Transverse colon (tissue), 4 donors: ENCODE measurements around the gene PCDH17. TPM values are rescaled to one million over a fixed set of nuclear protein-coding genes. Genes with fewer than 3 reads are reported as not detected.

Source experiments
- DNase-seq: peaks from one replicate; pipeline ENCODE4 v3.0.0-alpha.2; 2019
- H3K27ac ChIP-seq, 4 donors: fragments of 200-600 bp; sonication (generic); 2 replicates each; pipeline ENCODE4 v1.5.1; 2016 to 2018; ENCODE audit warnings: inconsistent platforms in 4 of 4
- H3K27me3 ChIP-seq: fragments of 200-600 bp; sonication (generic); 2 replicates; pipeline ENCODE4 v1.5.1; 2017; ENCODE audit warnings: inconsistent platforms
- H3K36me3 ChIP-seq, 4 donors: fragments of 200-600 bp; sonication (generic); 2 replicates each; pipeline ENCODE4 v1.5.1; 2017 to 2019; ENCODE audit warnings: inconsistent platforms in 4 of 4
- H3K4me1 ChIP-seq, 4 donors: fragments of 200-600 bp; sonication (generic); 2 replicates each; pipeline ENCODE4 v1.5.1; 2017 to 2020; ENCODE audit warnings: inconsistent platforms in 4 of 4
- H3K4me3 ChIP-seq, 4 donors: fragments of 200-600 bp; sonication (generic); 1 replicate in 1 of 4; 2 replicates in 3 of 4; pipeline versions ENCODE4 v1.5.1 to v1.6.1; 2017 to 2019; ENCODE audit warnings: inconsistent platforms in 4 of 4
- H3K9me3 ChIP-seq, 2 donors: fragments of 200-600 bp; sonication (generic); 2 replicates each; pipeline ENCODE4 v1.5.1; 2017 to 2019; ENCODE audit warnings: inconsistent platforms in 2 of 2
- EP300 ChIP-seq: sonication (generic); formaldehyde crosslinking; IDR thresholded peaks from one replicate; pipeline ENCODE4 v1.6.1; 2017; ENCODE audit warnings: antibody characterized with exemption, low read depth
- POLR2A ChIP-seq: fragments of 450-650 bp; IDR thresholded peaks from one replicate; pipeline ENCODE4 v1.6.1; 2016; ENCODE audit warnings: antibody characterized with exemption, mild to moderate bottlenecking, moderate library complexity
- POLR2AphosphoS5 ChIP-seq, 3 donors: sonication (generic); formaldehyde crosslinking; IDR thresholded peaks; one replicate each; pipeline ENCODE4 v1.6.1; 2016; ENCODE audit warnings: antibody characterized with exemption in 3 of 3
- WGBS, 2 donors: methylation state at CpG; one replicate each; pipeline ENCODE4 v1.1.5; 2018; ENCODE audit warnings: low coverage in 1 of 2; 5-methylcytosine and 5-hydroxymethylcytosine counted together
- in situ Hi-C, 4 donors: fragments of 200-750 bp; cut with MboI; loops; one replicate each; pipeline versions ENCODE4 v1.15.0 to v1.15.1; 2017; ENCODE audit warnings: low sequenced_read_pairs in 3 of 4, low pct_ligation_motif_present in 1 of 4, low pct_unique_long_range_greater_than_20kb in 1 of 4
- intact Hi-C: fragments of 100-400 bp; cut with DNase I; formaldehyde crosslinking; loops from one replicate; pipeline ENCODE4 v1.15.1; 2023; ENCODE audit warnings: low total_unique reads
- total RNA-seq, 4 donors: library from RNA; depleted of rRNA; stranded (reverse); fragments of >200 nt; gene quantifications; one replicate each; pipeline ENCODE4 v1.1.0, GENCODE V29; 2016
- TF ChIP-seq, protein P1 (sequence below), 5 experiments: fragments of 200-600 bp in 3 of 5; fragments of 450-650 bp in 2 of 5; sonication (generic) in 3 of 5; IDR thresholded peaks; 1 replicate in 2 of 5; 2 replicates in 3 of 5; pipeline ENCODE4 v1.5.1; 2016 to 2017; ENCODE audit warnings: antibody characterized with exemption in 5 of 5, inconsistent platforms in 3 of 5, mild to moderate bottlenecking in 2 of 5, moderate library complexity in 1 of 5

PCDH17 gene
- total RNA-seq, 4 donors from 2014 or later: 0.80 to 2.2 (median 1.2) TPM; not detected in 1

DNA sequence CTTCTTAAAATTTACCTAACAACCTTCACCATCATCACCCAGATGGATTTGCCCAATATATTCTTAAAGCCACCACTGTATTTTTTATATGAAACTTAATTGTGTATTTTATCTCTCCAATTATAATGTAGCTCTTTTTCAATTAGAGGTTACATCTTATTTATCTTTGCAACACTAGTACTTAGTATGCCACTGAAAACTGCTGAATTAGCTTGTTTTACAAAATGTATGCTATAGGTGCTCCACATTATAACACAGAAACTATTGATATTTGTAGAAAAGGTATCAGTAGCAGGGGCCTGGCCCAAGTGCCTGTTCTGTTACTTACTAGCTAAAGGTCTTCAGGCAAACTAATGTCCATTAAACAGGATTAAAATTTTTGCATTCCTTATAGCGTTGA lies 35.8 kb upstream of the PCDH17 start:
- in situ Hi-C loops: no loop called here
- DNase-seq: no peak
- no peaks in the 10 kb centered on the region for H3K4me1 ChIP-seq
- H3K4me3 ChIP-seq: no peak overlapping the region
- TF ChIP-seq, protein P1, sequence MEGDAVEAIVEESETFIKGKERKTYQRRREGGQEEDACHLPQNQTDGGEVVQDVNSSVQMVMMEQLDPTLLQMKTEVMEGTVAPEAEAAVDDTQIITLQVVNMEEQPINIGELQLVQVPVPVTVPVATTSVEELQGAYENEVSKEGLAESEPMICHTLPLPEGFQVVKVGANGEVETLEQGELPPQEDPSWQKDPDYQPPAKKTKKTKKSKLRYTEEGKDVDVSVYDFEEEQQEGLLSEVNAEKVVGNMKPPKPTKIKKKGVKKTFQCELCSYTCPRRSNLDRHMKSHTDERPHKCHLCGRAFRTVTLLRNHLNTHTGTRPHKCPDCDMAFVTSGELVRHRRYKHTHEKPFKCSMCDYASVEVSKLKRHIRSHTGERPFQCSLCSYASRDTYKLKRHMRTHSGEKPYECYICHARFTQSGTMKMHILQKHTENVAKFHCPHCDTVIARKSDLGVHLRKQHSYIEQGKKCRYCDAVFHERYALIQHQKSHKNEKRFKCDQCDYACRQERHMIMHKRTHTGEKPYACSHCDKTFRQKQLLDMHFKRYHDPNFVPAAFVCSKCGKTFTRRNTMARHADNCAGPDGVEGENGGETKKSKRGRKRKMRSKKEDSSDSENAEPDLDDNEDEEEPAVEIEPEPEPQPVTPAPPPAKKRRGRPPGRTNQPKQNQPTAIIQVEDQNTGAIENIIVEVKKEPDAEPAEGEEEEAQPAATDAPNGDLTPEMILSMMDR (IDR thresholded peaks at IDR 0.05): no peak
- TF ChIP-seq POLR2A (no peak), POLR2AphosphoS5 (IDR thresholded peaks at IDR 0.05) (no peak), EP300 (no peak)
- no peaks in the 10 kb centered on the region for H3K9me3 ChIP-seq
- no peaks in the 10 kb centered on the region for H3K27me3 ChIP-seq
- no peaks in the 10 kb centered on the region for H3K36me3 ChIP-seq
- no peak overlapping the region for H3K27ac ChIP-seq
- intact Hi-C loops: no loop called here
- 55 to 68% methylated on average over 1 of the region's 1 CpG for WGBS, 2 donors

DNA sequence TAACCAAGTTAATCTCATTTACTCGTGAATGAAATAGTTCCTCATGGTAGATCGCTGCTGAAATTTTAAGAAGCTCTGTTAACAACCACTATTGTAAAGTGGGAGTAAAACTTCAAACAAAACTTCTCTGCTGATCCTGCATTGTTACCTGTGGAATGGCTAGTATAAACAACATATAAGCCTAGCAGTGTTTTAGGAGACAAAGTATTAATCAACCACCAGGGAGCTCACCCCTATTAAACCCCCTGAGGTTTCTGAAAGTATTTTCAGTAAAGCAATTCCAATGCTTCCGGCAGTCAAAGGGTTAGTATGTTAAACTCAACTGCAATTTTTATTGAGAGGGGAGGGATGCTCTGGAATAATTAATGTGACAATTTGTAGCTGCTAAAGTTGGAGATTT lies 30.0 kb upstream of the PCDH17 start:
- Histone ChIP-seq H3K36me3 (no peaks in the 10 kb centered on the region), H3K4me3 (no peak overlapping the region), H3K27ac (no peak overlapping the region), H3K9me3 (no peaks in the 10 kb centered on the region), H3K27me3 (no peaks in the 10 kb centered on the region), H3K4me1 (no peaks in the 10 kb centered on the region)
- in situ Hi-C loops: no loop called here
- intact Hi-C loops: no loop called here
- TF ChIP-seq, protein P1 (IDR thresholded peaks at IDR 0.05): no peak
- no peak for TF ChIP-seq EP300
- TF ChIP-seq POLR2A: no peak
- TF ChIP-seq POLR2AphosphoS5 (IDR thresholded peaks at IDR 0.05): no peak
- 29 to 30% methylated on average over 3 of the region's 3 CpGs for WGBS, 2 donors
- no peak for DNase-seq

DNA sequence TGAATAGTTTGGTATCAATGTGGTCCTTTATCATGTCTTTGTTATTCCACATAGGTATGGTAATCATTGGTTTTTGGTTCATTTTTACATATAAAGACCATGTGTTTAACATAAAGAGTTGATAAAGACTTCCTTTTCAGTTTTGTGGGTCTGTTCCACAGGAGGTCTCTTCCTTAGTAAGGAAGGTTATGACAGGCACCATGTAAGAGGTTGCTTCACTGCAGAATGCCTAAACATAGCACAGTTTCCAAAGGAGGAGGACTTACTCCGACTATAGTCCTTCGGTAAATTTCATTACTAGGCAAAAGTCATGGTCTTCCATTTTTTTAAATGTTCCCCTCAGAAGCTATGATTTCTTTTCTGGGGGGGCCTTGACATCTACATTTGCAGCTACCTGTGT lies 27.1 kb upstream of the PCDH17 start:
- WGBS, 2 donors: 51% methylated on average over 2 of the region's 2 CpGs; no CpG with 5 or more reads in 1 of the 2 donors
- in situ Hi-C loops: no loop called here

DNA sequence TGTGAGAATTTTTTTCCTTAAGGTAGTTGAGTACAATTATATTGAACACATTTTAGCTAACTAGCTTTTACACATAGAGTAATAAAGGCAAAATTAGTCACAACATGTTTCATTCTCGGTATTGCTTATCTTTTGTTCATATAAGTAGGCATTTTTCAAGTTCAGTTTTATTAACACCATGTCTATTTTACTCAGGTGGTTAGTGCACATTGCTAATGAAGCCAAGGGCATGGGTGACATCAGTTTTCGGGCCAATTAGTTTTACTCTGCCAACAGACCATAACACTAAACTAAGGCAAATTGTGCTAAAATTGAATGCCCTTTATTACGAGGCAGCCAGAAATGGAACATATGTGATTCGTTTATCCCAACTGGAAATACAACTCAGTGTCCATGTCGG lies 19.6 kb upstream of the PCDH17 start:
- WGBS, 2 donors: 61 to 63% methylated on average over 5 of the region's 5 CpGs
- H3K9me3 ChIP-seq: no peaks in the 10 kb centered on the region
- in situ Hi-C loops: no loop called here
- H3K27ac ChIP-seq: no peak overlapping the region
- no peaks in the 10 kb centered on the region for H3K27me3 ChIP-seq
- intact Hi-C loops: no loop called here
- TF ChIP-seq POLR2AphosphoS5 (IDR thresholded peaks at IDR 0.05) (no peak), POLR2A (no peak), EP300 (no peak)
- TF ChIP-seq, protein P1 (IDR thresholded peaks at IDR 0.05): no peak
- H3K4me3 ChIP-seq: no peak overlapping the region
- no peak for DNase-seq
- H3K4me1 ChIP-seq: no peaks in the 10 kb centered on the region
- no peaks in the 10 kb centered on the region for H3K36me3 ChIP-seq

More for the DNA sequence above, 27.1 kb upstream of the PCDH17 start:
- Histone ChIP-seq H3K36me3 (no peaks in the 10 kb centered on the region), H3K4me1 (no peaks in the 10 kb centered on the region), H3K4me3 (no peak overlapping the region), H3K27ac (no peak overlapping the region), H3K9me3 (no peaks in the 10 kb centered on the region), H3K27me3 (no peaks in the 10 kb centered on the region)
- TF ChIP-seq EP300: no peak
- no peak for TF ChIP-seq POLR2A
- TF ChIP-seq, protein P1 (IDR thresholded peaks at IDR 0.05): no peak
- no peak for TF ChIP-seq POLR2AphosphoS5 (IDR thresholded peaks at IDR 0.05)
- intact Hi-C loops: no loop called here
- DNase-seq: no peak
